Gastroesophageal sphincter (tissue), 3 donors: ENCODE results near the gene FAM13C.
A peak's percentile ranks its signal among the peaks of the same experiment; 100 is the strongest.

Source experiments
- CTCF ChIP-seq, 4 experiments: fragments of 200-600 bp in 2 of 4; fragments of 450-650 bp in 2 of 4; sonication (generic) in 1 of 4; IDR thresholded peaks; one replicate each; pipeline ENCODE4 v1.5.1; 2017 to 2019; ENCODE audit warnings: antibody characterized with exemption in 4 of 4, mild to moderate bottlenecking in 2 of 4, moderate library complexity in 2 of 4
- POLR2AphosphoS5 ChIP-seq: sonication (generic); formaldehyde crosslinking; IDR thresholded peaks from one replicate; pipeline ENCODE4 v1.6.1; 2017; ENCODE audit warnings: antibody characterized with exemption

GRCh38 chr10:59240582-59241183 is 121.7 kb downstream of the FAM13C start:
- TF ChIP-seq POLR2AphosphoS5 (peak; percentile 88), CTCF (IDR thresholded peaks at IDR 0.05) (peak; percentile 56 to 85 (median 72))
